Activated T-cell treated with anti-CD3 and anti-CD28 coated beads, Interleukin-2, amount 50 U/mL, for 24 hours (primary cell): ENCODE data around the gene ZNF716.
"Not testable (repeated sequence)": the region's sequence is repeated elsewhere in the genome, so short reads cannot be mapped to it uniquely, and the experiment has no call there.

Experiments used
- DNase-seq: peaks from one replicate; pipeline ENCODE4 v3.0.0-alpha.2; 2020
- H3K27ac Mint-ChIP-seq: 2 replicates; pipeline ENCODE4 v1.8.0; 2020; ENCODE audit warnings: mild to moderate bottlenecking, mixed read lengths
- H3K27me3 Mint-ChIP-seq: 2 replicates; pipeline ENCODE4 v1.8.0; 2020; ENCODE audit warnings: mixed read lengths
- H3K36me3 Mint-ChIP-seq: 2 replicates; pipeline ENCODE4 v1.8.0; 2020; ENCODE audit warnings: low read depth, mixed read lengths
- H3K4me1 Mint-ChIP-seq: 2 replicates; pipeline ENCODE4 v1.8.0; 2020; ENCODE audit warnings: low read depth, mixed read lengths
- H3K4me3 Mint-ChIP-seq: 2 replicates; pipeline ENCODE4 v1.8.0; 2020; ENCODE audit warnings: mild to moderate bottlenecking, moderate library complexity, mixed read lengths
- H3K9me3 Mint-ChIP-seq: 2 replicates; pipeline ENCODE4 v1.8.0; 2020; ENCODE audit warnings: mixed read lengths

ZNF716 gene

GRCh38 chr7:57449904-57450303 is at the start of gene ZNF716:
ZNF716 (plus strand) TSS chr7:57450177; CDS start chr7:57450289, 112 bp downstream.
- no peak within 1 kb of the TSS for H3K4me3 Mint-ChIP-seq
- H3K27ac Mint-ChIP-seq: no peak within 1 kb of the TSS
- H3K27me3 Mint-ChIP-seq: no peaks in the 10 kb centered on the region
- DNase-seq: no peak
- no peaks in the 10 kb centered on the region for H3K4me1 Mint-ChIP-seq
- H3K36me3 Mint-ChIP-seq: peaks cover 4% of the 10 kb centered on the region
- peaks cover 22% of the 10 kb centered on the region for H3K9me3 Mint-ChIP-seq

DNA sequence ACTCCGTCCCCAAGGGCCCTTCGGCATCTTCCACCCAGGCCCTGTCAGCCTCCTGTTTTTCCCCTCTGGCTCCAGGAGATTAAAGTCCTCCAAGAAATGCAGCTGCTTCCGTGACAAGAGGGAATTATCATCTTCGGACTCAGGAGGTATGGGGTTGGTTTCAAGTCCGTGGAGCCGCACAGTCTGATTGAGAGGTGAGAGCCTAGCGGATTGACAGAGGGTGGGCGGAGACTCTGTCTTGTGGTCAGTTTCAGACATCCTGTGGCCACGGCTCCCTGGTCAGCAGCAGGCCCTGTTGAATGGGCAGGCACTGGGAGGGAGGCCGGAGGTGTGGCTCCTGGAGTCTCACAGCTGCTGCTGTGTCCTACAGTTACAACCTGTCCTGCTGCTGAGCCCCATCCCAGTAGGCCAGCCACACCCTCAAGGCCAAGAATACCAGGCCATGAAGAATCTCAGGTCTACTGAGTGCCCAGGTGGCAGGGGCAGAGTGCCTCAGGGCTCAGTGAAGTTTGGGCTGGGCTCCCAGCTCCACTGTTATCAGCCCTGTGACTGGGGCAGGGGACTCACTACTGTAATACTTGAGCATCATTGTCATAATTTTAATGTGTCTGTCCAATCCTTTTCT is 49.3 kb upstream of the ZNF716 start:
- no peak overlapping the region for H3K27ac Mint-ChIP-seq
- H3K36me3 Mint-ChIP-seq: peaks cover 4% of the 10 kb centered on the region
- H3K4me3 Mint-ChIP-seq: no peak overlapping the region
- H3K27me3 Mint-ChIP-seq: no peaks in the 10 kb centered on the region
- DNase-seq: no peak
- H3K9me3 Mint-ChIP-seq: peaks cover 30% of the 10 kb centered on the region
- no peaks in the 10 kb centered on the region for H3K4me1 Mint-ChIP-seq

- DNase-seq, H3K36me3 Mint-ChIP-seq, H3K27ac Mint-ChIP-seq, H3K4me1 Mint-ChIP-seq, H3K4me3 Mint-ChIP-seq, H3K27me3 Mint-ChIP-seq: not testable (repeated sequence)
- H3K9me3 Mint-ChIP-seq: peaks cover 36% of the 10 kb centered on the region
Measured at GRCh38 chr7:57403051-57403450, 46.9 kb upstream of the ZNF716 start.

- no peaks in the 10 kb centered on the region for H3K27me3 Mint-ChIP-seq
- peaks cover 4% of the 10 kb centered on the region for H3K36me3 Mint-ChIP-seq
- no peak for DNase-seq
- H3K9me3 Mint-ChIP-seq: peaks cover 42% of the 10 kb centered on the region
- H3K4me1 Mint-ChIP-seq: no peaks in the 10 kb centered on the region
- no peak overlapping the region for H3K27ac Mint-ChIP-seq
- H3K4me3 Mint-ChIP-seq: no peak overlapping the region
Measured at GRCh38 chr7:57403601-57404342, 46.2 kb upstream of the ZNF716 start.

DNA sequence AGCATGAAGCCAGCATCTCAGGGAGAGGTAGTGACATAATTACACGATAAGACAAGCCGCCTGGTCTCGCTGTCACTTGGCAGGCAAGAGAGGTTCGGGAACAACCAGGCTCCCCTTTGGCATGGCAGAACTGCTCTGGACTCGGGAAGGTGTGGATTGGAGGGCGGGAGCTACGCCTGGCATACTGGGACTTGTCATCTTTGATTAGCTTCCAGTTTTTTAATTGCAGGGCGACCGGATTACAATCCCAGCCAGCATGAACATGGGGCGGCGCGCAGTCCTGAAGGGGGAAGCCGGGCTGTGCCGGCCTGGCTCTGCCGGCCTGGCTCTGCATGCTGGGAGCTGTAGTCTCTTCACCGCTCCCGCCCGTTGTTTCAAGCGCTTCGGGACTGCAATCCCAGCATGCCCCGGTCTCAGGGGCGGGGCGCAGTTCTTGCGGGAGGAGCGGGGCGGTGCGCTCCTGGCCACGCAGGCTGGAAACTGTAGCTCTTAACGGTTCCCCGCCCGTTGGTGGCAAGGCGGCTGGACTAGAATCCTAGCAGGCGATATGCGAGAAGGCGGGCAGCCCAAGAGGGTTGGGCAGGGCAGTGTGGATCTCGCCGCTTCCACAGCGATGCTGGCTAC is 45.5 kb upstream of the ZNF716 start:
- Mint-ChIP-seq H3K4me3 (no peak overlapping the region), H3K27me3 (no peaks in the 10 kb centered on the region), H3K4me1 (no peaks in the 10 kb centered on the region), H3K27ac (no peak overlapping the region), H3K9me3 (peaks cover 45% of the 10 kb centered on the region), H3K36me3 (peaks cover 4% of the 10 kb centered on the region)
- no peak for DNase-seq

GRCh38 chr7:57404967-57405421 is 45.0 kb upstream of the ZNF716 start:
- no peaks in the 10 kb centered on the region for H3K27me3 Mint-ChIP-seq
- peaks cover 4% of the 10 kb centered on the region for H3K36me3 Mint-ChIP-seq
- no peaks in the 10 kb centered on the region for H3K4me1 Mint-ChIP-seq
- H3K4me3 Mint-ChIP-seq: no peak overlapping the region
- H3K27ac Mint-ChIP-seq: no peak overlapping the region
- peaks cover 46% of the 10 kb centered on the region for H3K9me3 Mint-ChIP-seq
- no peak for DNase-seq

DNA sequence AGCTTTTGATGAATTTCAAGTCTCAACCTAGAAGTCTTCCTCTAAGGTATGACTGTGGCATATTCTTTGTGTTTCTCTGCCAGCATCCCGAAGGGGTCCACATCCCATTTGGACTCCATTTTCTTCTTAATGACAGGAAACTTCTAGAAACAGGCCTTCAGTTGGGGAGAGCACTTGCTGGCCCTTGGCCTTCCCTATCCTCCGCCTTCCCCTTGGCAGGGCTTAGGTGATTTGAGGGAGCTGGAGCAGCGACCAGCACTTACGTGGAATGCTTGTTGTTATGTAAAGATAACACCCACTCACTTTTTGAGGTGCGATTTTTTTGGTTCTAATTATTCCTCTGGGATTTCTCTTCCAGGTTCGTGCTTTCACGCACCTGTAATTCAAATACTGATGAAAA is 42.9 kb upstream of the ZNF716 start:
- Mint-ChIP-seq H3K4me3 (no peak overlapping the region), H3K4me1 (no peaks in the 10 kb centered on the region), H3K27ac (no peak overlapping the region), H3K27me3 (no peaks in the 10 kb centered on the region), H3K36me3 (peaks cover 4% of the 10 kb centered on the region), H3K9me3 (peaks cover 43% of the 10 kb centered on the region)
- DNase-seq: no peak

- H3K9me3 Mint-ChIP-seq: peaks cover 13% of the 10 kb centered on the region
- no peak overlapping the region for H3K27ac Mint-ChIP-seq
- no peak for DNase-seq
- no peak overlapping the region for H3K4me3 Mint-ChIP-seq
- H3K4me1 Mint-ChIP-seq: no peaks in the 10 kb centered on the region
- no peaks in the 10 kb centered on the region for H3K27me3 Mint-ChIP-seq
- no peaks in the 10 kb centered on the region for H3K36me3 Mint-ChIP-seq
Measured at GRCh38 chr7:57412168-57412567, 37.8 kb upstream of the ZNF716 start.

DNA sequence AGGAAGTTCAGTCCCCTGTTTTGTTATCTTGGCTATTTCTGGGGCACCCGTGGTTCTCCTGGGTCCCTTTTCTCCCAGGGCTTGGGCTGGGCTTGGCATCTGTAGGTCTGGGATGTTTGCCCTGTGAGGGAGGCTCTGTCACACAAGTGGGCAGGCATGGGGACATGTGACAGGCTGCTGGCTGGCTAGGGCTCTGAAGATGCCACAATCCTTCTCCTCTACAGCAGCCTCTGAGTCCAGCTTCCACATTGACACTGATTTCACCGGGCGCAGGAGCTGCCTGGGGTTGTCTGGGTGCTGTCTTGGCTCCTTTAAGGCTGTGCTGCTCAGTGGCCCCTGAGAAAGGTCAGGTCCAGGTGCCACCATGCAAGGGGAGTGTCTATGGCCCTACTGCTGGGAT is 37.4 kb upstream of the ZNF716 start:
- Mint-ChIP-seq H3K9me3 (peaks cover 10% of the 10 kb centered on the region), H3K4me1 (no peaks in the 10 kb centered on the region), H3K4me3 (no peak overlapping the region), H3K27ac (no peak overlapping the region), H3K36me3 (no peaks in the 10 kb centered on the region), H3K27me3 (no peaks in the 10 kb centered on the region)
- no peak for DNase-seq

- Mint-ChIP-seq H3K36me3 (no peaks in the 10 kb centered on the region), H3K27me3 (no peaks in the 10 kb centered on the region), H3K4me1 (no peaks in the 10 kb centered on the region), H3K4me3 (no peak overlapping the region), H3K9me3 (peaks cover 8% of the 10 kb centered on the region), H3K27ac (no peak overlapping the region)
- DNase-seq: no peak
Measured at GRCh38 chr7:57413529-57414398, 36.2 kb upstream of the ZNF716 start.

DNA sequence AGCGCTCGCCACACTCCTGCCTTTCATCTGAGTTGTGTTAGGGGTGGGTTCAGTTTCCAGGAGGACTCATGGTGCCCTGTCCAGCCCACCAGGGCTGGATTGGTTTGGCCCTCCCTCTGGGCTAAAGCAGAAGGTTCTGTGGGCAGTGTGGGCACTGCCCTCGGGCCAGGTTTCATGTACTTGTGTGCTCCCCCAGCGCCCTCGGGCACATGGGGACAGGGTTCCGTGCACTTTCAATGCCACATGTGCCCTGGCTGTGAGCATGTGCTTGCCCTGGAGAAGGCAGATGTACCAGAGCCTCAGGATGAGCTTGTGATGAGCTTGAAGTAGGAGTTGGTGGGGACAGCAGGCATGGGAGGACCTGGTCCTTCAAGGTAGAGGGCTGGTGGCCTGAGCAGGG is 35.6 kb upstream of the ZNF716 start:
- Mint-ChIP-seq H3K4me3 (no peak overlapping the region), H3K27ac (no peak overlapping the region), H3K36me3 (no peaks in the 10 kb centered on the region), H3K27me3 (no peaks in the 10 kb centered on the region), H3K4me1 (no peaks in the 10 kb centered on the region), H3K9me3 (peaks cover 4% of the 10 kb centered on the region)
- DNase-seq: no peak

DNA sequence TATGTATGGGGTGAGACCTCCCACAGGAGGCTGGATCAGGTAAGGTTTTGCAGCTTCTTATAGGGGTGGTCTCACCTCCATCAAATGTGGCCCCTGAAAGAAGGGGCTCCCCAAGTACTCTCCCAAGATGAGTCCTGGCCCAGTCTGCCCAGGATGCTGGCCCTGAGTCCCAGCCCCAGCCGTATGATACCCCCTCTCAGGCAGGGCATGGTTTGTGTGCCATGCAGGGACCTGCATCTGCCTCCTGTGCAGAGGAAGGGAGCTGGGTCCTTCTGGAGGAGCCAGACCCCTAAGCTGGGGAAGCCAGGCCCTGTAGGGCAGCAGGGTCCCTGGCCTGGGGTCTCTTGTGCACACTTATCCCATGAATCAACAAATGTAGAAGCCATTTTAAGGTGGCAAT is 35.1 kb upstream of the ZNF716 start:
- Mint-ChIP-seq H3K27ac (no peak overlapping the region), H3K36me3 (no peaks in the 10 kb centered on the region), H3K4me1 (no peaks in the 10 kb centered on the region), H3K9me3 (peaks cover 4% of the 10 kb centered on the region), H3K4me3 (no peak overlapping the region), H3K27me3 (no peaks in the 10 kb centered on the region)
- DNase-seq: no peak

DNA sequence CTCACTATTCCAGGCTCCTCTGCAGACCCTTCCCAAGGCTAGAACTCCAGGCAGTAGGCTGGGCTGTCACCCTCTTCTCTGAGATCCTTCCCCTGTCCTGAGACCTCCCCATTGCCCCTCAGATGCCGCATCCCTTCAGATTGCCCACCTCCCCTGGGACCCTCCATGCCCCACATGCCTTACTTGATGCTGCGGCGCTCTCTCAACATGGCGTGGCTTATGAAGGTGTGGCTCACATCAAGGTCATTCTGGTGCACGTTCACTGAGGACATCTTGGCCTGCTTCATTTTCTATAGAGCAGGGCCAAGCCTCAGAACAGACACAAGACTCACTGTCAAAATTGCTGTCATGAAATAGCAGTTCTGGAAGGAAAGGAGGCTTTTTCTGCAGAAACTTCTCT is 34.7 kb upstream of the ZNF716 start:
- no peaks in the 10 kb centered on the region for H3K27me3 Mint-ChIP-seq
- H3K36me3 Mint-ChIP-seq: no peaks in the 10 kb centered on the region

DNA sequence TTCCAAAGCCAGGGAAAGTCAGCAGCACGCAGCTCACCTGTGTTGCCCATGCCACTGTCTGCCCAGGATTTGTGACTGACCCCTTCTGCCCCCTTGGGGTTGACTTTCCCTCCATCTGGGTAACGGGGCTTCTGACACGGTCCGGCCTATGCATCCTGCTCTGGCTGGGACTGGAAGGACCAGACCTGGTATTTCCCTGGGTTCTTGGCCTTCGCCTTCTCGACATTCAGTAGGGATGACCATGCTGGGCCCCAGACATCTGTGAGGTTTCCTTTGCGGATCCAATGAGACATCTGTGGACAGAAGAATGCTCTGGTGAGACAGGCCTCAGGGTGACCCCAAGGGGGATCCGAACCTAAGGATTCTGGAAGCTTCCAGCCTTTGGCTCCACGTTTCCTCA is 34.2 kb upstream of the ZNF716 start:
- Mint-ChIP-seq H3K9me3 (peaks cover 4% of the 10 kb centered on the region), H3K4me1 (no peaks in the 10 kb centered on the region), H3K27me3 (no peaks in the 10 kb centered on the region), H3K36me3 (no peaks in the 10 kb centered on the region), H3K27ac (no peak overlapping the region), H3K4me3 (no peak overlapping the region)
- DNase-seq: no peak

More for the DNA sequence above, 34.7 kb upstream of the ZNF716 start:
- Mint-ChIP-seq H3K27ac (no peak overlapping the region), H3K4me3 (no peak overlapping the region), H3K4me1 (no peaks in the 10 kb centered on the region), H3K9me3 (peaks cover 4% of the 10 kb centered on the region)
- DNase-seq: no peak
